Islet of Langerhans (tissue), 1 donor: ENCODE data around the gene SIGLEC7.

Experiments
- FAIRE-seq: peaks from one replicate; lab custom pipeline; 2011; peaks lifted over from hg19 to GRCh38; lab: Jason Lieb, UNC

The SIGLEC7 gene

GRCh38 chr19:51119101-51119500 lies 23.0 kb upstream of the SIGLEC7 start:
- no peak for FAIRE-seq

GRCh38 chr19:51119611-51120010 lies 22.5 kb upstream of the SIGLEC7 start:
- FAIRE-seq: no peak

DNA sequence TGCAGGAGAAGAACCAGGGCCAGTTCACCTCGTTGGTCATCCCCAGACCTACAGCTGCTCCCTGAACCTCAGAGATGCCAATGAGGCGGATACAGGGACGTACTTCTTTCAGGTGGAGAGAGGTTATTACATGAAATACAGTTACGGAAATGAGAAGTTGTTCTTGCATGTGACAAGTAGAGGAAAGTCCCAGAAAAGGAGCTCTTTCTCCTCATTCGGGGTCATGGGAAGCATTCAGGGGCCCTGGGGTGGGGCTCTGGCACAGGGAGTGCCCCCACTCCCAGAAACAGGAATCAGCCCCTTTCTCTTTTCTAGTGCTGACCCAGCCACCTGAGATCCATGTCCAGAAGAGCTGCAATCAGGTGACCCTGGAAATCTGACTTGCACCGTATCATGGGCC lies 21.9 kb upstream of the SIGLEC7 start:
- no peak for FAIRE-seq

GRCh38 chr19:51121257-51121656 lies 20.8 kb upstream of the SIGLEC7 start:
- no peak for FAIRE-seq

- FAIRE-seq: no peak
Measured at GRCh38 chr19:51122112-51122981, 19.8 kb upstream of the SIGLEC7 start.

GRCh38 chr19:51123381-51123800 lies 18.7 kb upstream of the SIGLEC7 start:
- no peak for FAIRE-seq

GRCh38 chr19:51123802-51124201 lies 18.3 kb upstream of the SIGLEC7 start:
- no peak for FAIRE-seq

DNA sequence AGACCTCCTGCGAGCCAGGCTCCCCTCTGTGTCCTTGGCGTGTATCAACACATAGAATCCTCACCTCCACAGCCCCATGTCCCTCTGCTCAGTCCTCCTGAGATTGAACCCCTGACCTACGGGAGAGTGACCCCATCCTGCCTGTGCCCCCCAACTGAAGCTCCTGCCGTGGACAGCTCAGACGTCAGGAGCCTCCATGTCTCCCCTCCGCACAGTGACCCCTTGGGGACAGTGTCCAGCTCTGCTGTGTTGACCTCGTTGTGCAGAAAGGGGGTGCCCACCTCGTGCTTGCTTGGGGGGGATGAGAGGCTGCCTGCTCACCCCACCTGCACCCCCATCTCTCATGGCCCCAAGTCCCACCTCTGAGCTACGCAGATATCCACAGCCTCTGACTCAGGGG lies 17.9 kb upstream of the SIGLEC7 start:
- FAIRE-seq: no peak

DNA sequence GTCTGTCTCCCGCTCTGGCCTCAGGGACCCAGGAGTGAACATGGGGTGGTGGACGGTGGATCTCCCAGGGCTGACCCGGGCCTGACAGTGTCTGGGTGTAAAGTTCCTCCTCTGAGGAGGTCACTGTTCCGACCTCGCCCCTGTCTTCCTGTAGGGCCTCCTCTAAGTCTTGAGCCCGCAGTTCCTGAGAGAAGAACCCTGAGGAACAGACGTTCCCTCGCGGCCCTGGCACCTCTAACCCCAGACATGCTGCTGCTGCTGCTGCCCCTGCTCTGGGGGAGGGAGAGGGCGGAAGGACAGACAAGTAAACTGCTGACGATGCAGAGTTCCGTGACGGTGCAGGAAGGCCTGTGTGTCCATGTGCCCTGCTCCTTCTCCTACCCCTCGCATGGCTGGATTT lies 17.4 kb upstream of the SIGLEC7 start, which contains the start of gene SIGLEC9:
Gene SIGLEC9 (plus strand): TSS at position 178 of the 400 bp plus-strand sequence. CDS start 69 bp downstream, at position 247.
- FAIRE-seq: no peak

- no peak for FAIRE-seq
Measured at GRCh38 chr19:51125421-51126075, 16.6 kb upstream of the SIGLEC7 start.

- no peak for FAIRE-seq
Measured at GRCh38 chr19:51127032-51127431, 15.1 kb upstream of the SIGLEC7 start.

DNA sequence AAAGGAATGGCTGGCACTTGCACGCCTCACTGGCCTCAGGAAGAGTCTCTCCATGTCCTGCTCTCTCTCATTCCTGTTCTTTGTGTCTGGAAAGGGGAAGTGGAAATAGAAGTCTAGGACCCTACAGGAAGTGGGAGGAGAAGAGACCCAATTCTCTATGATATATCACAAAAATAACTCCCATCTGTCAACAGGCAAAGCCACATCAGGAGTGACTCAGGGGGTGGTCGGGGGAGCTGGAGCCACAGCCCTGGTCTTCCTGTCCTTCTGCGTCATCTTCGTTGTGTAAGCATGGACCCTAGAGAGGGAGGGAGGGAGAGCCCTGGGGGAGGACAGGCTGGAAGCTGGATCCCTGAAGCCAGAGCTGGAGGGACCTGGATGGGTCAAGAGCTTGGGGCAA lies 14.3 kb upstream of the SIGLEC7 start:
- no peak for FAIRE-seq

GRCh38 chr19:51128227-51128626 lies 13.9 kb upstream of the SIGLEC7 start:
- no peak for FAIRE-seq

DNA sequence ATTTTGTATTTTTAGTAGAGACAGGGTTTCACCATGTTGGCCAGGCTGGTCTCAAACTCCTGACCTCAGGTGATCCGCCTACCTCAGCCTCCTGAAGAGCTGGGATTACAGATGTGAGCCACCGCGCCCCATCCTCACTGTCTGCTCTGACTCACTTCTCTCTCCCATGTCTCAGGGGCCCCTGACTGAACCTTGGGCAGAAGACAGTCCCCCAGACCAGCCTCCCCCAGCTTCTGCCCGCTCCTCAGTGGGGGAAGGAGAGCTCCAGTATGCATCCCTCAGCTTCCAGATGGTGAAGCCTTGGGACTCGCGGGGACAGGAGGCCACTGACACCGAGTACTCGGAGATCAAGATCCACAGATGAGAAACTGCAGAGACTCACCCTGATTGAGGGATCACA lies 12.4 kb upstream of the SIGLEC7 start:
- FAIRE-seq: no peak

DNA sequence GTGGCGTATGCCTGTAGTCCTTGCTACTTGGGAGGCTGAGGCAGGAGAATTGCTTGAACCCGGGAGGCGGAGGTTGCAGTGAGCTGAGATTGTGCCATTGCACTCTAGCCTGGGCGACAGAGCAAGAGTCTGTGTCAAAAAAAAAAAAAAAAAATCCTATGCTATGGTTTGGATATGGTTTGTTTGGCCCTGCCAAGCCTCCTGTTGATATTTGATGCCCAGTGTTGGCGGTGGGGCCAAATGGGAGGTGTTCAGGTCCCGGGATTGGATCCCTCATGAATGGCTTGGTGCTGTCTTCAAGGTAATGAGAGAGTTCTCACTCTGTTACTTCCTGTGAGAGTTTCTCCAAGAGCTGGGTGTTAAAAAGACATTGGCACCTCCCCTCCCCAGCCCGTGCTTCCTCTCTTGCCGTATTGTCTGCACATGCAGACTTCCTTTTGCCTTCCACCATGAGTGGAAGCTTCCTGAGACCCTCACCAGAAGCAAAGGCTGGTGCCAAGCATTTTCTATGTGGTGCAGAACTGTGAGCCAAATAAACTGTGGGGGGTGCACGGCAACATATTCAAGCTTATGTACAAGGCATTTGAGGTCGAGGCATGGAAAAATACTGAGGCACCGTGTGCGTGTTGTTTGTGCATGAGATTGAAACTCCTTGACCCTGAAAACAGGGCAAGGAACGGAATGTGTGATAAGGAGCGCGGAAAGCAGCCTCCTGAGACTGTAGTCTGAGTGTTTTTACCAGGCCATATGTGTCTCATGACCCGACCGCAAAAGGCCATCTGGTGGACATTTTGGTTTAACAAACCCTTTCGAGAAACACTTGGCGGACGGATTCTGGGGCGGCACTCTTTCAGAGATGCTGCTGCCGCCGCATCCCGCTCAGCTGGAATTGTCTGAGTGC lies 10.1 kb upstream of the SIGLEC7 start:
- FAIRE-seq: no peak

- FAIRE-seq: no peak
Measured at GRCh38 chr19:51135004-51135403, 7.1 kb upstream of the SIGLEC7 start.

- no peak for FAIRE-seq
Measured at GRCh38 chr19:51135986-51136762, 5.9 kb upstream of the SIGLEC7 start.

GRCh38 chr19:51136851-51137551 lies 5.1 kb upstream of the SIGLEC7 start:
- no peak for FAIRE-seq

GRCh38 chr19:51137792-51138425 lies 4.2 kb upstream of the SIGLEC7 start:
- no peak for FAIRE-seq

GRCh38 chr19:51138549-51138979 lies 3.5 kb upstream of the SIGLEC7 start:
- no peak for FAIRE-seq
